Hypothalamus (tissue), 51 donors: ENCODE results near the gene ESR2.
"Not testable (repeated sequence)": the region's sequence is repeated elsewhere in the genome, so short reads cannot be mapped to it uniquely, and the experiment has no call there.

Experiments
- DNase-seq, 51 donors: peaks; one replicate each; lab custom pipeline; 2025; lab: John Stamatoyannopoulos, UW

ESR2 gene

DNA sequence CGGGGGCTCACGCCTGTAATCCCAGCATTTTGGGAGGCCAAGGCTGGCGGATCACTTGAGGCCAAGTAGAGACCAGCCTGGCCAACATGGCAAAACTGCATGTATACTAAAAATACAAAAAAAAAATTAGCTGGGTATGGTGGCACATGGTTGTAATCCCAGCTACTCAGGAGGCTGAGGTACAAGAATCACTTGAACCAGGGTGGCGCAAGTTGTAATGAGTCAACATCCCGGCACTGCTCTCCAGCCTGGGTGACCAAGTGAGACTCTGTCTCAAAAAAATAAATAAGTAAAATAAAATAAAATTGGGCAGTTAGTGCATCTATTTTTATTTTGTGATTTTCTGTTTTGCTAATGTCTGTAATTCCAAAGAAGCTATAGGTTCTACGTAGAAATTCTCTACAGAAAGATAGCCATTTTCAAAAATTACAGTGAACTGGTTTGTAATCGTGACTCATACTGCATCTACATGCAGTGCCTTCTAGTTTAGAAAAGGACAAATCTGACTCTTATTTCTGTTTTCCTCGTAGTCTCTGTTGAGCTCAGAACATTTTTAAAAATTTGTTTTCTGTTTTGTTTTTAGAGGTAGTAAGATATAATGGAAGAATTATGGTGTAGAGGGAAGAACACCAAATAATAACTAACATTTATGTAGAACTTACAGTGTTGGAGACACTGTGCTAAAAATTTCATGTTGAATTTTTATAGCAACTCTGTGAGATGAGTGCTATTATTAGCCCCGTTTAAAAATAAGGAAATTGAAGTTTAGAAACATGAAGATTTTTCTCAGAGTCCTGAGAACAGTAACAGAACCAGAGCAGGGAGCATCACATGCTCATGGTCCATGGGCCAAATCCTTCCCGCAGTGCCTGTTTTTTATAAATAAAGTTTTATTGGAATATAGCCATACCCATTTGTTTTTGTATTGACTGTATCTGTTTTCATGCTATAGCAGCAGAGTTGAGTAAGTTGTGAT is 240.2 kb downstream of the ESR2 start:
- DNase-seq = no peak

DNA sequence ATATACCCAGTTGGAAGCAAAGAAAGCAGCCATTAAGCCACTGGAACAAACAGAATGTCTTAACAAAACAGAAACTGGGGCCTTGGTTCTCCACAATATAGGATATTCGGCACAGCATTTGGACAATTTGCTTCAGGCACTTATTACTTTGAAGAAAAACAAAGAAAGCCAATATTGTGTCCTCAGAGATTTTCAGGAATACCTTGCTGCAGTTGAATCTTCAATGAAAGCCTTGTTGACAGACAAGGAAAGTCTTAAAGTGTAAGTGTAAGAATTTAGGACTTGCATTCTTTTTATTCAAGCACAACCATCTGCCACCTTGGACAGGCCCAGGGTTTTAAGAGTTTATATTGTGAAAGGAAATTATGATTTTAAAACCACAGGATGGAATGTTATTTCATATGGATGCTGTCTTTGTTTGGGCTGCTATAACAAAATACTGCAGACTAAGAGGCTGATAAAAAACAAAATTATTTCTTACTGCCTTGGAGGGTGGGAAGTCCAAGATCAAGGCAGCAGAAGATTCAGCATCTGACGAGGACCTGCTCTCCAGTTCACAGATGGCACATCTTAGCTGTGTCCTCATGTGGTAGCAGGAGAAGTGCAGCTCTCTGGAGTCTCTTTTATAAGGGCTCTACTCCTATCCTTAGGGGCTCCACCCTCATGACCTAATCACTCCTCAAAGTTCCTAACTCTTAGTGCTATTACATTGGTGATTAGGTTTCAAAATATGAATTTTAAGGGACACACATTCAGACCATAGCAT is 244.4 kb downstream of the ESR2 start:
- no peak for DNase-seq

DNA sequence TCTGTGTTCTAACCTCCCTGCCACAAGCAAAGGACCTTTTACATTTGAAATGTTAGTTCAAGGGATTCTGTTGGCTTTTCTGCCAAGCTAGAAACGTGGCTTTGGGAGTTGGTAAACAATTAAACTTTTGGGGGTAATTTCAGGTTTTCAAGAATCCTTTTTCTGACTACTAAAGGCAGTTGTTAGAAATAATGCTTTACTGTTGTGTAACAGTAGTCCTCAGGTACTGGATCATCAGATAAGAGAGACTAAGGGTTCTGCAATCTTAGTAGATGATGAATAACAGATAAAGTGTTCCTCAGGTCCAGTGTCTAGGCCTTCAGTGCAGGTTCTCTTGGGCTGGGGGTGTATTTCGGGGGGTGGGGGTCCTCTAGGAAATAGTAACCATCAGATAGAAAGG is 249.1 kb downstream of the ESR2 start:
- DNase-seq = no peak

DNA sequence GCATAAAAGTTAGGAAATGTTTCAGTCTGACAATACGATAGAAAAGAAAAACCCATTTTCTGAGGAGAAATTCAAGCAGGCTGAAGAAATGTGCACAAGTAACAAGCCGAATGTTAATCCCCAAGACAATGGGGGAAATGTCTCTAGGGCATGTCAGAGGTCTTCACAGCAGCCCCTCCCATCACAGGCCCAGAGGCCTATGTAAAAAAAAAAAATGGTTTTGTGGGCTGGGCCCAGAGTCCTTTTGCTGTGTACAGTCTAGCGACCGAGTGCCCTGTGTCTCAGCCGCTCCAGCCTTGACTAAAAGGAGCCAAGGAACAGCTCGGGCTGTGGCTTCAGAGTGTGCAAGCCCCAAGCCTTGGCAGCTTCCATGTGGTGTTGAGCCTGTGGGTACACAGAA is 250.9 kb downstream of the ESR2 start:
- DNase-seq = not testable (repeated sequence)

DNA sequence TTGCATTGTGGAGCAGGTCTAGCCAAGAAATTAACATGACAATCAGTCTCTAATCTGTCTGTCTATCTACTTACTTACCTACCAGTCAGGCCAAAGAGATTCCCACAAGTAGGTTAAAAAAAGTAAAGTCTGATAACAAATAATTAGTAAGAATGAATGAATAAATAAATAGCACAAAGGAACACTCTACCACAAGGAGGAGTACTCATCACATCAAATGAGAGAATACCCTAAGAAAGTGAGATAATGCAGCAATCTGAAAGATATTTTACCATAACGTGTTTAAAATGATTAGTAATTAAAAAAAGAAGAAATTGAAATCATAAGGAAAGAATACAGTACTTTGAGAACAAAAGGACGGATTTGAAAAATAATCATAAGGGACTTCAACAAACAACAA is 254.1 kb downstream of the ESR2 start:
- no peak for DNase-seq

DNA sequence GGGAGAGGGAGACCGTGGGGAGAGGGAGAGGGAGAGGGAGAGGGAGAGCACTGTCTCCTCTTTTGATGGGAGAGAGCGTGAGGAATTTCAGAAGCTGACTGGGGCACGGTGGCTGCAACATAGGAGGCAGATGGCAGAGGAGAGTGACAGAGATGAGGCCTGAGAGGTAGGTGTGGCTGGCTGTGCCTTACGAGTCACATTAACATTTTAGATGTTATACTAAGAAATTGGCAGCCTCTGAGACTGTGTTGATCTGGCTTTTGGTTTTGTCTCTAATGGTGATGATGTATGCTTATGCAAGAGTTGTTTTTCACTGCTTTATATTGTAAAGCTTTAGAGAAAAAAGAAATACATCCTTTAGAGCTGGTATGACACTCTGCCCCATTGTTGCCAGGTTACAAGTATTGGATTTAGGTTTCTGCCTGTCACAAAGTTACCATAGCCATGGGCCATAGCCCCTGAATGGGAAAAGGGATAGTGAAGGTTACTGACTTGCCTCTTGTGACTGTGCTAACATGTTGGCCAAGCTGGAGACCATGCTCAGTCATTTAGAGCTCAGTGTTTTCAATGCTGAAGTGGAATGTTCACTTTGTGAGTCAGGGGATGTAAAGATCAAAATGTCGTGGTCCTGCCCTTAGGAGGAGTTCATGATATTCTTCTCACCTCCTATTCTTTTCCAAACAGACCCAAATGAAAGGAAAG is 255.2 kb downstream of the ESR2 start:
- DNase-seq = no peak

DNA sequence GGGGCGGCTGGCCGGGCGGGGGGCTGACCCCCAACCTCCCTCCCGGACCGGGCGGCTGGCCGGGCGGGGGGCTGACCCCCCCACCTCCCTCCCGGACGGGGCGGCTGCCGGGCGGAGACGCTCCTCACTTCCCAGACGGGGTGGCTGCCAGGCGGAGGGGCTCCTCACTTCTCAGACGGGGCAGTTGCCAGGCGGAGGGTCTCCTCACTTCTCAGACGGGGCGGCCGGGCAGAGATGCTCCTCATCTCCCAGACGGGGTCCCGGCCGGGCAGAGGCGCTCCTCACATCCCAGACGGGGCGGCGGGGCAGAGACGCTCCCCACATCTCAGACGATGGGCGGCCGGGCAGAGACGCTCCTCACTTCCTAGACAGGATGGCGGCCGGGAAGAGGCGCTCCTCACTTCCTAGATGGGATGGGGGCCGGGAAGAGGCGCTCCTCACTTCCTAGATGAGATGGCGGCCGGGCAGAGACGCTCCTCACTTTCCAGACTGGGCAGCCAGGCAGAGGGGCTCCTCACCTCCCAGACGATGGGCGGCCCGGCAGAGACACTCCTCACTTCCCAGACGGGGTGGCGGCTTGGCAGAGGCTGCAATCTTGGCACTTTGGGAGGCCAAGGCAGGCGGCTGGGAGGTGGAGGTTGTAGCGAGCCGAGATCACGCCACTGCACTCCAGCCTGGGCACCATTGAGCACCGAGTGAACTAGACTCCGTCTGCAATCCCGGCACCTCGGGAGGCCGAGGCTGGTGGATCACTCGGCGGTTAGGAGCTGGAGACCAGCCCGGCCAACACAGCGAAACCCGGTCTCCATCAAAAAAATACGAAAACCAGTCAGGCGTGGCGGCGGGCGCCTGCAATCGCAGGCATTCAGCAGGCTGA is 256.1 kb downstream of the ESR2 start:
- DNase-seq = not testable (repeated sequence)

DNA sequence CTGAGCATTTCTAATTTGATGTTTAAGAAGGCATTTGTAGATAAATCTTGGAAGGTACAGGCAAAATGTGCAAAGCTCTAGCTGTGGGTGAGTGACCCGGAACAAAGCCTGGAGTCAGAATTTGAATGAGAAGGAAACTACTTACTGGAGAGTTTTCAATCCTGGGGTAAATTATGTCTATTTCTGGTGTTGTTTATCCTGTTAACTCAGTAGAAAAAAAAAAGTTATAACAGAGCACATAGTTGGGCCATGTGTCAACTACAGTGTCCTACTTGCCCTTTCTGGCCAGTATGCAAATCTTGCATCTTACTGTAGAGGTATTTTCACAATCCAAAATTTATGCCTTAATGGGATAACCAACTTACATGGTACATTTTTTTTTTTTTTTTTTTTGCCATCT is 259.0 kb downstream of the ESR2 start:
- no peak for DNase-seq
